ENCODE data around the gene SFRP2.

The SFRP2 gene

GRCh38 chr4:153817466-153817865, 28.6 kb upstream of the SFRP2 start:
- Histone ChIP-seq H3K27me3 (replicated peaks; ENCODE audit: control insufficient read depth, insufficient read depth, low read length) (no peaks in the 10 kb centered on the region), H3K9ac (ENCODE audit: low read length) (no peak overlapping the region), H3K4me3 (ENCODE audit: low read length) (no peak overlapping the region), H3K36me3 (ENCODE audit: control insufficient read depth, insufficient read depth, low read length, severe bottlenecking) (no peaks in the 10 kb centered on the region), H3K4me1 (ENCODE audit: control insufficient read depth, insufficient read depth, low read length) (peaks cover 9% of the 10 kb centered on the region), H3K9me3 (ENCODE audit: control insufficient read depth, low read length) (peaks cover 5% of the 10 kb centered on the region)
- DNase-seq (ENCODE audit: low read depth), result no peak

GRCh38 chr4:153816542-153816941, 27.7 kb upstream of the SFRP2 start:
- Histone ChIP-seq H3K4me1 (ENCODE audit: control insufficient read depth, insufficient read depth, low read length) (peaks cover 3% of the 10 kb centered on the region), H3K9me3 (ENCODE audit: control insufficient read depth, low read length) (peaks cover 5% of the 10 kb centered on the region), H3K4me3 (ENCODE audit: low read length) (no peak overlapping the region), H3K36me3 (ENCODE audit: control insufficient read depth, insufficient read depth, low read length, severe bottlenecking) (no peaks in the 10 kb centered on the region), H3K27me3 (replicated peaks; ENCODE audit: control insufficient read depth, insufficient read depth, low read length) (no peaks in the 10 kb centered on the region), H3K9ac (ENCODE audit: low read length) (no peak overlapping the region)
- DNase-seq (ENCODE audit: low read depth), result no peak

GRCh38 chr4:153814789-153815188, 25.9 kb upstream of the SFRP2 start:
- Histone ChIP-seq H3K9ac (ENCODE audit: low read length) (no peak overlapping the region), H3K4me3 (ENCODE audit: low read length) (no peak overlapping the region), H3K27me3 (replicated peaks; ENCODE audit: control insufficient read depth, insufficient read depth, low read length) (no peaks in the 10 kb centered on the region), H3K4me1 (ENCODE audit: control insufficient read depth, insufficient read depth, low read length) (peaks cover 3% of the 10 kb centered on the region), H3K9me3 (ENCODE audit: control insufficient read depth, low read length) (peaks cover 1% of the 10 kb centered on the region), H3K36me3 (ENCODE audit: control insufficient read depth, insufficient read depth, low read length, severe bottlenecking) (no peaks in the 10 kb centered on the region)
- DNase-seq (ENCODE audit: low read depth), result no peak

- Histone ChIP-seq H3K27me3 (replicated peaks; ENCODE audit: control insufficient read depth, insufficient read depth, low read length) (no peaks in the 10 kb centered on the region), H3K36me3 (ENCODE audit: control insufficient read depth, insufficient read depth, low read length, severe bottlenecking) (no peaks in the 10 kb centered on the region), H3K9me3 (ENCODE audit: control insufficient read depth, low read length) (no peaks in the 10 kb centered on the region), H3K9ac (ENCODE audit: low read length) (no peak overlapping the region), H3K4me3 (ENCODE audit: low read length) (no peak overlapping the region), H3K4me1 (ENCODE audit: control insufficient read depth, insufficient read depth, low read length) (peaks cover 3% of the 10 kb centered on the region)
- no peak for DNase-seq (ENCODE audit: low read depth)
Measured at GRCh38 chr4:153809916-153810810, 21.3 kb upstream of the SFRP2 start.

- H3K9ac ChIP-seq (ENCODE audit: low read length), result no peak overlapping the region
- H3K4me1 ChIP-seq (ENCODE audit: control insufficient read depth, insufficient read depth, low read length), result peaks cover 9% of the 10 kb centered on the region
- no peak overlapping the region for H3K4me3 ChIP-seq (ENCODE audit: low read length)
- no peaks in the 10 kb centered on the region for H3K36me3 ChIP-seq (ENCODE audit: control insufficient read depth, insufficient read depth, low read length, severe bottlenecking)
- H3K9me3 ChIP-seq (ENCODE audit: control insufficient read depth, low read length), result no peaks in the 10 kb centered on the region
- H3K27me3 ChIP-seq (replicated peaks; ENCODE audit: control insufficient read depth, insufficient read depth, low read length), result no peaks in the 10 kb centered on the region
- no peak for DNase-seq (ENCODE audit: low read depth)
Measured at GRCh38 chr4:153809307-153809706, 20.4 kb upstream of the SFRP2 start.

- no peak for DNase-seq (ENCODE audit: low read depth)
- Histone ChIP-seq H3K4me3 (ENCODE audit: low read length) (no peak overlapping the region), H3K9ac (ENCODE audit: low read length) (no peak overlapping the region), H3K4me1 (ENCODE audit: control insufficient read depth, insufficient read depth, low read length) (peaks cover 9% of the 10 kb centered on the region), H3K36me3 (ENCODE audit: control insufficient read depth, insufficient read depth, low read length, severe bottlenecking) (no peaks in the 10 kb centered on the region), H3K27me3 (replicated peaks; ENCODE audit: control insufficient read depth, insufficient read depth, low read length) (no peaks in the 10 kb centered on the region), H3K9me3 (ENCODE audit: control insufficient read depth, low read length) (no peaks in the 10 kb centered on the region)
Measured at GRCh38 chr4:153808175-153808574, 19.3 kb upstream of the SFRP2 start.

- H3K27me3 ChIP-seq (replicated peaks; ENCODE audit: control insufficient read depth, insufficient read depth, low read length), result no peaks in the 10 kb centered on the region
- no peaks in the 10 kb centered on the region for H3K36me3 ChIP-seq (ENCODE audit: control insufficient read depth, insufficient read depth, low read length, severe bottlenecking)
- H3K4me1 ChIP-seq (ENCODE audit: control insufficient read depth, insufficient read depth, low read length), result peaks cover 5% of the 10 kb centered on the region
- no peak for DNase-seq (ENCODE audit: low read depth)
- no peak overlapping the region for H3K9ac ChIP-seq (ENCODE audit: low read length)
- no peak overlapping the region for H3K4me3 ChIP-seq (ENCODE audit: low read length)
- H3K9me3 ChIP-seq (ENCODE audit: control insufficient read depth, low read length), result no peaks in the 10 kb centered on the region
Measured at GRCh38 chr4:153806073-153806472, 17.2 kb upstream of the SFRP2 start.

- Histone ChIP-seq H3K27me3 (replicated peaks; ENCODE audit: control insufficient read depth, insufficient read depth, low read length) (no peaks in the 10 kb centered on the region), H3K36me3 (ENCODE audit: control insufficient read depth, insufficient read depth, low read length, severe bottlenecking) (no peaks in the 10 kb centered on the region), H3K9me3 (ENCODE audit: control insufficient read depth, low read length) (no peaks in the 10 kb centered on the region), H3K4me1 (ENCODE audit: control insufficient read depth, insufficient read depth, low read length) (peaks cover 9% of the 10 kb centered on the region), H3K9ac (ENCODE audit: low read length) (no peak overlapping the region), H3K4me3 (ENCODE audit: low read length) (no peak overlapping the region)
- DNase-seq (ENCODE audit: low read depth), result peak; percentile 46
Measured at GRCh38 chr4:153804722-153805121, 15.8 kb upstream of the SFRP2 start.

GRCh38 chr4:153799694-153800074, 10.8 kb upstream of the SFRP2 start:
- H3K4me1 ChIP-seq (ENCODE audit: control insufficient read depth, insufficient read depth, low read length), result peaks cover 17% of the 10 kb centered on the region
- no peaks in the 10 kb centered on the region for H3K9me3 ChIP-seq (ENCODE audit: control insufficient read depth, low read length)
- no peak overlapping the region for H3K4me3 ChIP-seq (ENCODE audit: low read length)
- H3K27me3 ChIP-seq (replicated peaks; ENCODE audit: control insufficient read depth, insufficient read depth, low read length), result no peaks in the 10 kb centered on the region
- no peak overlapping the region for H3K9ac ChIP-seq (ENCODE audit: low read length)
- no peaks in the 10 kb centered on the region for H3K36me3 ChIP-seq (ENCODE audit: control insufficient read depth, insufficient read depth, low read length, severe bottlenecking)
- DNase-seq (ENCODE audit: low read depth), result no peak

- Histone ChIP-seq H3K36me3 (ENCODE audit: control insufficient read depth, insufficient read depth, low read length, severe bottlenecking) (no peaks in the 10 kb centered on the region), H3K27me3 (replicated peaks; ENCODE audit: control insufficient read depth, insufficient read depth, low read length) (no peaks in the 10 kb centered on the region), H3K4me1 (ENCODE audit: control insufficient read depth, insufficient read depth, low read length) (peaks cover 15% of the 10 kb centered on the region), H3K4me3 (ENCODE audit: low read length) (no peak overlapping the region), H3K9ac (ENCODE audit: low read length) (no peak overlapping the region), H3K9me3 (ENCODE audit: control insufficient read depth, low read length) (no peaks in the 10 kb centered on the region)
- DNase-seq (ENCODE audit: low read depth), result no peak
Measured at GRCh38 chr4:153798901-153799693, 10.2 kb upstream of the SFRP2 start.

- no peak for DNase-seq (ENCODE audit: low read depth)
- Histone ChIP-seq H3K4me1 (ENCODE audit: control insufficient read depth, insufficient read depth, low read length) (peaks cover 15% of the 10 kb centered on the region), H3K36me3 (ENCODE audit: control insufficient read depth, insufficient read depth, low read length, severe bottlenecking) (no peaks in the 10 kb centered on the region), H3K9me3 (ENCODE audit: control insufficient read depth, low read length) (no peaks in the 10 kb centered on the region), H3K4me3 (ENCODE audit: low read length) (no peak overlapping the region), H3K27me3 (replicated peaks; ENCODE audit: control insufficient read depth, insufficient read depth, low read length) (no peaks in the 10 kb centered on the region), H3K9ac (ENCODE audit: low read length) (no peak overlapping the region)
Measured at GRCh38 chr4:153798420-153798819, 9.5 kb upstream of the SFRP2 start.
